ENCODE data around the gene PLEKHM3. TPM values are rescaled to one million over a fixed set of nuclear protein-coding genes. Genes with fewer than 3 reads are reported as not detected.

Gene PLEKHM3
- total and polyA plus RNA-seq, 7 donors, result 1.2 to 47.9 (median 29.1) TPM

DNA sequence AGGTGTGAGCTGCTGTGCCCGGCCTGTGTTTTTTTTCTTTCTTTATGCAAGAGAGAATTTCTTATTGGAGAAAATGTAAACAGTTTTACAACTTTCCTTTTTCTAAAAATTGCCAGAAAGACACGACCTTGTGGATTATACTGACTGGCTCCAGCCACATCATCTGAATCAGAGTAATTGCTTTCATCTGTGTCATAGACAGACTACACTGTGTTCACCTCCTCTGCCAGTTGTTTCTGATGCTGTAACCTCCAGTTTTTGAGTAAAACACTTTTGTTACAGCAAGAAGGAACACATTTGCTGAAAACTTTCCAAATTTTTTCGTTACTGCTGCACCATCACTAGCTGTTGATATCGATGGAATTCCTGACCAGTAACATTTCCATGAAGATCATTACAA lies 43.9 kb upstream of the PLEKHM3 start:
- intact Hi-C loops (cut with DNase I), result no loop called here
- no peak overlapping the region for H3K4me3 ChIP-seq
- H3K9me3 ChIP-seq, result no peaks in the 10 kb centered on the region
- 54 to 81% methylated on average over 4 of the region's 4 CpGs for WGBS, 2 donors
- DNase-seq, result no peak
- no peaks in the 10 kb centered on the region for H3K36me3 ChIP-seq
- TF ChIP-seq POLR2A (IDR thresholded peaks at IDR 0.05) (no peak), POLR2AphosphoS5 (IDR thresholded peaks at IDR 0.05) (no peak), EP300 (IDR thresholded peaks at IDR 0.05) (no peak)
- TF ChIP-seq, protein P1, sequence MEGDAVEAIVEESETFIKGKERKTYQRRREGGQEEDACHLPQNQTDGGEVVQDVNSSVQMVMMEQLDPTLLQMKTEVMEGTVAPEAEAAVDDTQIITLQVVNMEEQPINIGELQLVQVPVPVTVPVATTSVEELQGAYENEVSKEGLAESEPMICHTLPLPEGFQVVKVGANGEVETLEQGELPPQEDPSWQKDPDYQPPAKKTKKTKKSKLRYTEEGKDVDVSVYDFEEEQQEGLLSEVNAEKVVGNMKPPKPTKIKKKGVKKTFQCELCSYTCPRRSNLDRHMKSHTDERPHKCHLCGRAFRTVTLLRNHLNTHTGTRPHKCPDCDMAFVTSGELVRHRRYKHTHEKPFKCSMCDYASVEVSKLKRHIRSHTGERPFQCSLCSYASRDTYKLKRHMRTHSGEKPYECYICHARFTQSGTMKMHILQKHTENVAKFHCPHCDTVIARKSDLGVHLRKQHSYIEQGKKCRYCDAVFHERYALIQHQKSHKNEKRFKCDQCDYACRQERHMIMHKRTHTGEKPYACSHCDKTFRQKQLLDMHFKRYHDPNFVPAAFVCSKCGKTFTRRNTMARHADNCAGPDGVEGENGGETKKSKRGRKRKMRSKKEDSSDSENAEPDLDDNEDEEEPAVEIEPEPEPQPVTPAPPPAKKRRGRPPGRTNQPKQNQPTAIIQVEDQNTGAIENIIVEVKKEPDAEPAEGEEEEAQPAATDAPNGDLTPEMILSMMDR (IDR thresholded peaks at IDR 0.05), result no peak
- no peaks in the 10 kb centered on the region for H3K27me3 ChIP-seq
- H3K27ac ChIP-seq, result no peak overlapping the region
- H3K4me1 ChIP-seq, result no peaks in the 10 kb centered on the region

DNA sequence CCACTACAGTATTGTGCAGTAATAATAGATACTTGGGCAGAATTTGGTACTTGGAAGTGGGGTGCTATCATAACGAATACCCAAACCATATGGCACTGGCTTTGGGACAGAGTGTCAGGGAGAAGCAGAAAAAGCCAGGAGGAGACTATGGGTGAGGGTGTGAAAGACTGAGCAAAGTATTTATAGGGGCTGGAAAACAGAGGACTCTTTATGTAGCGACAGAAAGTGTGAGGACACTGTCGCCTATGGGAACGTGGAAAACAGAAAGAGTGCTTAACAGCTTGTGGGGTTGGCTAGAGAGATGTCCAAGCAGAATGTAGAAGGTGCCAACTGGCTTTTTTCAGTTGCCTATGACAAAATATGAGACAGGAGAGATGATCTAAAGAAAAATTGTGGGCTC lies 40.7 kb upstream of the PLEKHM3 start:
- WGBS, 2 donors, result 86 to 87% methylated on average over 4 of the region's 4 CpGs
- Histone ChIP-seq H3K27me3 (no peaks in the 10 kb centered on the region), H3K4me1 (no peaks in the 10 kb centered on the region), H3K9me3 (no peaks in the 10 kb centered on the region), H3K4me3 (no peak overlapping the region), H3K27ac (no peak overlapping the region), H3K36me3 (no peaks in the 10 kb centered on the region)
- intact Hi-C loops (cut with DNase I), result no loop called here
- TF ChIP-seq, protein P1 (IDR thresholded peaks at IDR 0.05), result no peak
- TF ChIP-seq EP300 (IDR thresholded peaks at IDR 0.05), result no peak
- TF ChIP-seq POLR2AphosphoS5 (IDR thresholded peaks at IDR 0.05), result no peak
- TF ChIP-seq POLR2A (IDR thresholded peaks at IDR 0.05), result no peak
- DNase-seq, result no peak

DNA sequence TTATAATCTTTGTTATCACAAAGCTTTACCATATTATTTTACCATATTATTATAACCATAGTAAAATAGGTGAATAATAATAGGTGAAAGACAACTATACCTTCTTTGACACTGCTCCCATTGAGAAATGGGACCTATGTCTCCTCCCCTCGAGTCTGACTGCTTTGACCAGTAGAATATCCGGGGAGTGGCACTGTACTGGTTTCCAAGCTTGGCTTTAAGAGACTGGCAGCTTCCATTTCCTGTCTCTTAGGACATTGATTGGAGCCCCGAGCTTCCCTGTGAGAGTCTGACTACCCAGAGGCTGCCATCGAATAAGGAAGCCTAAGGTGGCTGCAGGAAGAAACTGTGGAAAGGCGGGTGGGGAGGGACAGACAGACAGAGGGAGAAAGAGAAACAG lies 40.1 kb upstream of the PLEKHM3 start:
- H3K36me3 ChIP-seq, result no peaks in the 10 kb centered on the region
- intact Hi-C loops (cut with DNase I), result no loop called here
- no peaks in the 10 kb centered on the region for H3K27me3 ChIP-seq
- TF ChIP-seq POLR2A (IDR thresholded peaks at IDR 0.05) (no peak), POLR2AphosphoS5 (IDR thresholded peaks at IDR 0.05) (no peak), EP300 (IDR thresholded peaks at IDR 0.05) (no peak)
- TF ChIP-seq, protein P1 (IDR thresholded peaks at IDR 0.05), result no peak
- no peak overlapping the region for H3K4me3 ChIP-seq
- no peak overlapping the region for H3K27ac ChIP-seq
- 78 to 87% methylated on average over 5 of the region's 5 CpGs for WGBS, 2 donors
- H3K4me1 ChIP-seq, result no peaks in the 10 kb centered on the region
- H3K9me3 ChIP-seq, result no peaks in the 10 kb centered on the region
- no peak for DNase-seq

DNA sequence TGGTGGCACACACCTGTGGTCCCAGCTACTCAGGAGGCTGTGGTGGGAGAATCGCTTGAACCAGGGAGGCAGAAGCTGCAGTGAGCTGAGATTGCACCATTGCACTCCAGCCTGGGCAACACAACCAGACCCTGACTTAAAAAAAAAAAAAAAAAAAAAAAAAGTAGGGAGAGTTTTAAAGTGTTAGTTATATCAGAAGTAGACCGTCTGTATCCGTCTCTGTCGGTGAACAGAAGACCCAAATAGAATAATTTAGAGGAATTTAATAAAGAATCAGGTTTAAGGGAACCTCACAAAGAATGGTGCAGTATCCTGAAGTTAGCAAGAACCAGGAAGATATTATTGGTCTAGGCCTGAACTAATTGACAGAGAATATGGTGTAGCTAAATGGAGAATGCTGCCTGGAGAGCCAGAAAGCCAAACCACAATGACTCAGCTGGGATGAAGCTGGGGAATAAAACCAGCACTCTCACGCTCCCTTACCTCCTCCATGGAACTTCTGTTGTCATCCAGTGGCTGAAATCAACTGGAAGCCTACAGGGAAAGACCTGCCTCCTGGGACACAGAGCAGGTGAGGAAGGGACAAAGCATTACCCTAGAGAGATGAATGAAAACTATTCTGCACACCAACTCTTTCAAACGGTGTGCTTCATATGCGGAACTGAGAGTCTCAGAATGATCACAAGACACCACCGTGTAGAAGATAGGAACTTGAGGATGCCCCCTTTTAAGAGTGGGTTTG lies 39.1 kb upstream of the PLEKHM3 start:
- DNase-seq, result no peak
- H3K4me1 ChIP-seq, result no peaks in the 10 kb centered on the region
- H3K36me3 ChIP-seq, result no peaks in the 10 kb centered on the region
- intact Hi-C loops (cut with DNase I), result no loop called here
- no peaks in the 10 kb centered on the region for H3K9me3 ChIP-seq
- no peak overlapping the region for H3K4me3 ChIP-seq
- no peak overlapping the region for H3K27ac ChIP-seq
- TF ChIP-seq POLR2AphosphoS5 (IDR thresholded peaks at IDR 0.05) (no peak), POLR2A (IDR thresholded peaks at IDR 0.05) (no peak), EP300 (IDR thresholded peaks at IDR 0.05) (no peak)
- TF ChIP-seq, protein P1 (IDR thresholded peaks at IDR 0.05), result no peak
- no peaks in the 10 kb centered on the region for H3K27me3 ChIP-seq
- 72 to 78% methylated on average over 8 of the region's 8 CpGs for WGBS, 2 donors

DNA sequence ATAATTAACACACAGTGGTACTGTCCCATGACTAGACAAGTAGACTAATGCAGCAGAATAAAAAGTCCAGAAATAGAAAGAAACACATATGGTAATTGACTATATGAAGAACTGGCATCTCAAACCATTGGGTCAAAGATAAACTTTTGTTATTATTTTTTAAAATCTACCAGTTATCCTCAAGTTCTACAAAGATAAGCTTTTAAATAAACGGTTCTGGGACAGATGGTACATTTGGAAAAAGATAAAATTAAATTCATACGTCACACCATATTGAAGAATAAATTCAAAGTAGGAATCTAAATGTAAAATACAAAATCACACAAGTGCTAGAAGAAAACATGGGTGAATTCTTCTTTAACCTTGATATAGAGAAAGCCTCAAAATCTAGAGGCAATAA lies 37.6 kb upstream of the PLEKHM3 start:
- 78 to 83% methylated on average over 2 of the region's 2 CpGs for WGBS, 2 donors
- intact Hi-C loops (cut with DNase I), result no loop called here

More for the DNA sequence above, 37.6 kb upstream of the PLEKHM3 start:
- H3K4me1 ChIP-seq, result no peaks in the 10 kb centered on the region
- no peak overlapping the region for H3K4me3 ChIP-seq
- H3K27me3 ChIP-seq, result no peaks in the 10 kb centered on the region
- H3K36me3 ChIP-seq, result no peaks in the 10 kb centered on the region
- no peak overlapping the region for H3K27ac ChIP-seq
- TF ChIP-seq EP300 (IDR thresholded peaks at IDR 0.05) (no peak), POLR2A (IDR thresholded peaks at IDR 0.05) (no peak), POLR2AphosphoS5 (IDR thresholded peaks at IDR 0.05) (no peak)
- TF ChIP-seq, protein P1 (IDR thresholded peaks at IDR 0.05), result no peak
- H3K9me3 ChIP-seq, result no peaks in the 10 kb centered on the region
- DNase-seq, result no peak
